A549 (cell line): Measurements from ENCODE around the gene RNU4-1. TPM values are rescaled to one million over a fixed set of nuclear protein-coding genes. Genes with fewer than 3 reads are reported as not detected.
A peak's percentile ranks its signal among the peaks of the same experiment; 100 is the strongest.

Experiments
- ATAC-seq, 2 experiments: fragments of 200-7000 bp in 1 of 2; fragments of >200 bp in 1 of 2; cut with Nextera tagmentation in 1 of 2; cut with Tn5 transposase in 1 of 2; 3 replicates each; pipeline versions ENCODE4 v1.8.0 to v1.9.1; 2018 to 2020; ENCODE audit warnings: mild to moderate bottlenecking in 1 of 2, moderate library complexity in 1 of 2
- CTCF ChIA-PET: fragments of 300-600 bp; sonication (Branson Sonifier 250); formaldehyde crosslinking; extraction: SDS; loops from one replicate; lab custom pipeline; 2021; ENCODE audit warnings: antibody characterized with exemption, inconsistent platforms; lab: Yijun Ruan, JAX
- POLR2A ChIA-PET: fragments of 350-600 bp; formaldehyde crosslinking; extraction: SDS; loops from one replicate; lab custom pipeline; 2021; ENCODE audit warnings: antibody characterized with exemption, inconsistent platforms; lab: Yijun Ruan, JAX
- DNase-seq, 2 experiments: peaks; one replicate each; pipeline versions ENCODE4 v3.0.0 to v3.0.0-alpha.2; 2011 to 2016; ENCODE audit warnings: low read depth in 1 of 2, low spot score in 1 of 2
- FAIRE-seq: peaks from 2 replicates; lab custom pipeline; 2011; peaks lifted over from hg19 to GRCh38; lab: Jason Lieb, UNC
- H3K27ac ChIP-seq, 2 experiments: fragments of >200 bp; sonication (Bioruptor Twin); formaldehyde crosslinking; 3 replicates each; pipeline ENCODE4 v1.5.1; 2016 to 2017
- H3K4me1 ChIP-seq: fragments of >200 bp; sonication (Bioruptor Twin); formaldehyde crosslinking; 3 replicates; pipeline ENCODE4 v1.6.1; 2016
- H3K4me2 ChIP-seq: fragments of >200 bp; sonication (Bioruptor Twin); formaldehyde crosslinking; 3 replicates; pipeline ENCODE4 v1.6.1; 2016
- H3K4me3 ChIP-seq: fragments of >200 bp; sonication (Bioruptor Twin); formaldehyde crosslinking; 3 replicates; pipeline ENCODE4 v1.5.1; 2016
- H3K9me3 ChIP-seq: fragments of >200 bp; sonication (Bioruptor Twin); formaldehyde crosslinking; 3 replicates; pipeline ENCODE4 v1.6.1; 2016
- BCL3 ChIP-seq: fragments of >200 bp; sonication (Bioruptor Twin); formaldehyde crosslinking; IDR thresholded peaks from 3 replicates; pipeline ENCODE4 v1.6.1; 2016
- BHLHE40 ChIP-seq: IDR thresholded peaks from 2 replicates; pipeline ENCODE4 v1.6.1; 2012; ENCODE audit warnings: low read depth, low read length, inconsistent platforms
- CBX8 ChIP-seq: fragments of 200-600 bp; sonication (generic); IDR thresholded peaks from 2 replicates; pipeline ENCODE4 v1.6.1; 2016
- CHD2 ChIP-seq: fragments of 150-350 bp; IDR thresholded peaks from 2 replicates; pipeline ENCODE4 v1.6.1; 2014; ENCODE audit warnings: low read length; ENCODE audit not compliant: partially characterized antibody
- CHD4 ChIP-seq: fragments of 200-600 bp; sonication (generic); IDR thresholded peaks from 2 replicates; pipeline ENCODE4 v1.6.1; 2016; ENCODE audit warnings: antibody characterized with exemption, mild to moderate bottlenecking, borderline replicate concordance
- EHMT2 ChIP-seq: fragments of 200-600 bp; sonication (generic); IDR thresholded peaks from 2 replicates; pipeline ENCODE4 v1.6.1; 2016; ENCODE audit warnings: antibody characterized with exemption, low read depth, mild to moderate bottlenecking, moderate library complexity
- EP300 ChIP-seq, 2 experiments: fragments of >200 bp; sonication (Bioruptor Twin); formaldehyde crosslinking; IDR thresholded peaks; 2 replicates in 1 of 2; 3 replicates in 1 of 2; pipeline ENCODE4 v1.6.1; 2016 to 2017
- FOSL2 ChIP-seq, 2 experiments: fragments of 450-650 bp in 1 of 2; fragments of >200 bp in 1 of 2; sonication (Bioruptor Twin) in 1 of 2; formaldehyde crosslinking; IDR thresholded peaks; 2 replicates each; pipeline versions ENCODE4 v1.5.0 to v1.6.1; 2016 to 2020; ENCODE audit warnings: mild to moderate bottlenecking in 1 of 2, moderate library complexity in 1 of 2
- GATA3 ChIP-seq: IDR thresholded peaks from 2 replicates; pipeline ENCODE4 v1.6.1; 2012; ENCODE audit warnings: borderline replicate concordance
- HEYL ChIP-seq: fragments of 250-450 bp; sonication (Bioruptor Pico); IDR thresholded peaks from 2 replicates; pipeline ENCODE4 v1.8.0; 2021; ENCODE audit warnings: mild to moderate bottlenecking, moderate library complexity
- HOXA7 ChIP-seq: fragments of 250-450 bp; sonication (Bioruptor Pico); IDR thresholded peaks from 2 replicates; pipeline ENCODE4 v1.5.0; 2020; ENCODE audit warnings: mild to moderate bottlenecking, moderate library complexity
- KDM5A ChIP-seq: fragments of 200-600 bp; sonication (generic); IDR thresholded peaks from 2 replicates; pipeline ENCODE4 v1.6.1; 2016; ENCODE audit warnings: antibody characterized with exemption, mild to moderate bottlenecking
- MAFK ChIP-seq: fragments of 450-650 bp; IDR thresholded peaks from 2 replicates; pipeline ENCODE4 v1.6.1; 2014; ENCODE audit not compliant: partially characterized antibody
- MAX ChIP-seq: IDR thresholded peaks from 2 replicates; pipeline ENCODE4 v1.6.1; 2012
- MAZ ChIP-seq: fragments of 150-350 bp; IDR thresholded peaks from 2 replicates; pipeline ENCODE4 v1.6.1; 2014; ENCODE audit warnings: antibody characterized with exemption, low read depth, low read length, borderline replicate concordance
- NPAS2 ChIP-seq: fragments of 250-450 bp; sonication (Bioruptor Pico); IDR thresholded peaks from 2 replicates; pipeline ENCODE4 v1.8.0; 2022; ENCODE audit warnings: mild to moderate bottlenecking, moderate library complexity, borderline replicate concordance
- PBX3 ChIP-seq: IDR thresholded peaks from 2 replicates; pipeline ENCODE4 v1.6.1; 2012
- RAD21 ChIP-seq, 2 experiments: fragments of >200 bp in 1 of 2; sonication (Bioruptor Twin) in 1 of 2; formaldehyde crosslinking in 1 of 2; IDR thresholded peaks in 1 of 2; conservative IDR thresholded peaks in 1 of 2; 2 replicates in 1 of 2; 3 replicates in 1 of 2; pipeline ENCODE4 v1.6.1; 2012 to 2018; ENCODE audit warnings: inconsistent platforms in 1 of 2
- REST ChIP-seq: fragments of 200-600 bp; sonication (generic); IDR thresholded peaks from 2 replicates; pipeline ENCODE4 v1.6.1; 2016; ENCODE audit warnings: antibody characterized with exemption, mild to moderate bottlenecking, moderate library complexity
- SMC3 ChIP-seq: fragments of >200 bp; sonication (Bioruptor Twin); formaldehyde crosslinking; IDR thresholded peaks from 3 replicates; pipeline ENCODE4 v1.6.1; 2018; ENCODE audit warnings: inconsistent platforms
- ZNF302 ChIP-seq: fragments of 250-450 bp; sonication (Bioruptor Pico); IDR thresholded peaks from 2 replicates; pipeline ENCODE4 v1.9.0; 2021; ENCODE audit warnings: inconsistent platforms, mild to moderate bottlenecking, moderate library complexity
- WGBS: methylation state at CpG from one replicate; pipeline ENCODE4 v1.1.6; 2017; ENCODE audit errors: missing lambda C conversion rate; 5-methylcytosine and 5-hydroxymethylcytosine counted together
- polyA plus RNA-seq, 4 experiments: library from polyadenylated mRNA; depleted of rRNA in 3 of 4; stranded (reverse); fragments of >200 nt; fragmentation: RNase III in 1 of 4; extraction: RNeasy Plus Mini Kit Qiagen cat#74134 plus additional on column Dnase treatment in 1 of 4; gene quantifications; 2 replicates in 3 of 4; 3 replicates in 1 of 4; pipeline ENCODE4 v1.2.3, GENCODE V29; 2011 to 2017

The RNU4-1 gene
- polyA plus RNA-seq, 2 of the 4 experiments (the other 2 are of a cell fraction) = not detected

- DNase-seq = no peak
- no peak for TF ChIP-seq CBX8
- 0 out of 2 replicates have a peak, but pooled peaks have one; percentile 11 for TF ChIP-seq MAX
- TF ChIP-seq, all 56 proteins: peak for 1
- ChIA-PET CTCF (interaction anchor here (0.9 to 43.7 kb wide), 10 partner anchors 18 to 64 kb away, joined by 3 to 1367 read pairs (median 4); partner anchors contain the start of gene RNU4-2), POLR2A (interaction anchor here (0.6 to 4.9 kb wide), 10 partner anchors 15 to 62 kb away, joined by 3 to 47 read pairs (median 12); partner anchors contain the start of genes RNU4-1, RNU4-2 and RPLP0)
- Histone ChIP-seq H3K4me1 (peaks cover 61% of the 10 kb centered on the region), H3K27ac (peak overlapping the region; percentile 99), H3K4me2 (peak overlapping the region; percentile 100), H3K9me3 (no peaks in the 10 kb centered on the region), H3K4me3 (peak overlapping the region; percentile 99)
- 25% methylated on average over 15 of the region's 15 CpGs for WGBS
- ATAC-seq = peak in 1 of 2 experiments; percentile 17; a peak in 3 of 6 replicates
- no peak for FAIRE-seq
Measured at GRCh38 chr12:120262852-120263747, 29.9 kb downstream of the RNU4-1 start.

GRCh38 chr12:120261951-120262851 lies 30.8 kb downstream of the RNU4-1 start:
- Histone ChIP-seq H3K9me3 (no peaks in the 10 kb centered on the region), H3K27ac (peak overlapping the region; percentile 99), H3K4me1 (peaks cover 70% of the 10 kb centered on the region), H3K4me2 (peak overlapping the region; percentile 100), H3K4me3 (peak overlapping the region; percentile 99; the same call in 2 of the 3 replicates)
- WGBS = 64% methylated on average over 10 of the region's 10 CpGs
- ChIA-PET POLR2A (interaction anchor here (0.7 to 4.9 kb wide), 11 partner anchors 14 to 67 kb away, joined by 3 to 47 read pairs (median 9); partner anchors contain the start of genes RNU4-1, RNU4-2 and RPLP0), CTCF (interaction anchor here (0.6 to 43.7 kb wide), 8 partner anchors 8 to 61 kb away, joined by 3 to 1367 read pairs (median 5); partner anchors contain the start of gene RNU4-2)
- TF ChIP-seq MAX (no peak; the same call in 1 of the 2 replicates), BCL3 (no peak), NPAS2 (CRISPR knock-in tag) (no peak), MAFK (peak; percentile 9), ZNF302 (CRISPR knock-in tag) (0 out of 2 replicates have a peak, but pooled peaks have one; percentile 35), CHD2 (no peak), REST (no peak), SMC3 (no peak), GATA3 (peak; percentile 27; the same call in 1 of the 2 replicates), HEYL (CRISPR knock-in tag) (no peak), KDM5A (no peak), CHD4 (no peak), FOSL2 (IDR thresholded peaks at IDR 0.05) (no peak), FOSL2 (CRISPR knock-in tag; IDR thresholded peaks at IDR 0.05) (peak; percentile 65), EHMT2 (no peak), HOXA7 (no peak), RAD21 (conservative IDR thresholded peaks at IDR 0.05 in 1 of 2, IDR thresholded peaks at IDR 0.05 in 1 of 2) (no peak), EP300 (IDR thresholded peaks at IDR 0.05) (no peak), BHLHE40 (no peak), MAZ (no peak), PBX3 (no peak)
- DNase-seq = peak; percentile 62 to 74
- peak in 1 of 2 experiments; percentile 51; a peak in 3 of 6 replicates for ATAC-seq
- no peak for FAIRE-seq
